Measurements from ENCODE around the gene USP9Y.
A peak's percentile ranks its signal among the peaks of the same experiment; 100 is the strongest.
"Not testable (repeated sequence)": the region's sequence is repeated elsewhere in the genome, so short reads cannot be mapped to it uniquely, and the experiment has no call there.

Gene USP9Y, protein sequence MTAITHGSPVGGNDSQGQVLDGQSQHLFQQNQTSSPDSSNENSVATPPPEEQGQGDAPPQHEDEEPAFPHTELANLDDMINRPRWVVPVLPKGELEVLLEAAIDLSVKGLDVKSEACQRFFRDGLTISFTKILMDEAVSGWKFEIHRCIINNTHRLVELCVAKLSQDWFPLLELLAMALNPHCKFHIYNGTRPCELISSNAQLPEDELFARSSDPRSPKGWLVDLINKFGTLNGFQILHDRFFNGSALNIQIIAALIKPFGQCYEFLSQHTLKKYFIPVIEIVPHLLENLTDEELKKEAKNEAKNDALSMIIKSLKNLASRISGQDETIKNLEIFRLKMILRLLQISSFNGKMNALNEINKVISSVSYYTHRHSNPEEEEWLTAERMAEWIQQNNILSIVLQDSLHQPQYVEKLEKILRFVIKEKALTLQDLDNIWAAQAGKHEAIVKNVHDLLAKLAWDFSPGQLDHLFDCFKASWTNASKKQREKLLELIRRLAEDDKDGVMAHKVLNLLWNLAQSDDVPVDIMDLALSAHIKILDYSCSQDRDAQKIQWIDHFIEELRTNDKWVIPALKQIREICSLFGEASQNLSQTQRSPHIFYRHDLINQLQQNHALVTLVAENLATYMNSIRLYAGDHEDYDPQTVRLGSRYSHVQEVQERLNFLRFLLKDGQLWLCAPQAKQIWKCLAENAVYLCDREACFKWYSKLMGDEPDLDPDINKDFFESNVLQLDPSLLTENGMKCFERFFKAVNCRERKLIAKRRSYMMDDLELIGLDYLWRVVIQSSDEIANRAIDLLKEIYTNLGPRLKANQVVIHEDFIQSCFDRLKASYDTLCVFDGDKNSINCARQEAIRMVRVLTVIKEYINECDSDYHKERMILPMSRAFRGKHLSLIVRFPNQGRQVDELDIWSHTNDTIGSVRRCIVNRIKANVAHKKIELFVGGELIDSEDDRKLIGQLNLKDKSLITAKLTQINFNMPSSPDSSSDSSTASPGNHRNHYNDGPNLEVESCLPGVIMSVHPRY (N-terminal part only)

GRCh38 chrY:12701181-12701695 lies at the start of gene USP9Y:
Gene USP9Y, plus strand, starts transcription at chrY:12701231. Its CDS starts 8,217 bp downstream, at chrY:12709448.
- no peak for DNase-seq (ENCODE audit: low read depth, low spot score)
- H3K27ac ChIP-seq: no peak within 1 kb of the TSS

DNA sequence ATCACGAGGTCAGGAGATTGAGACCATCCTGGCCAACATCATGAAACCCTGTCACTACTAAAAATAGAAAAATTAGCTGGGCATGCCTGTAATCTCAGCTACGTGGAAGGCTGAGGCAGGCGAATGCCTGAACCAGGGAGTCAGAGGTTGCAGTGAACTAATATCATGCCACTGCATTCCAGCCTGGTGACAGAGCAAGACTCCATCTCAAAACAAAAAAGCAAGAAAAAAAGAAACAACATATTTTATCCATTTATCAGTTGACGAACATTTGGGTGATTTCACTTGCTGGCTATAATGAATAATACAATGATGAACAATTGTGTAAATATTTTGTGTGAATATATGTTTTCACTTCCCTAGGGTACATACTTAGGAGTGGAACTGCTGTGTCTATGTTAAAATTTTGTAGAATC lies 49.4 kb upstream of the USP9Y start:
- peak; percentile 60 for DNase-seq (ENCODE audit: low read depth, low spot score)

GRCh38 chrY:12661745-12662681 lies 39.0 kb upstream of the USP9Y start:
- no peak for DNase-seq (ENCODE audit: low read depth, low spot score)
- peak overlapping the region; percentile 93 for H3K27ac ChIP-seq

More for the DNA sequence above, 49.4 kb upstream of the USP9Y start:
- H3K27ac ChIP-seq: peak overlapping the region; percentile 90

DNA sequence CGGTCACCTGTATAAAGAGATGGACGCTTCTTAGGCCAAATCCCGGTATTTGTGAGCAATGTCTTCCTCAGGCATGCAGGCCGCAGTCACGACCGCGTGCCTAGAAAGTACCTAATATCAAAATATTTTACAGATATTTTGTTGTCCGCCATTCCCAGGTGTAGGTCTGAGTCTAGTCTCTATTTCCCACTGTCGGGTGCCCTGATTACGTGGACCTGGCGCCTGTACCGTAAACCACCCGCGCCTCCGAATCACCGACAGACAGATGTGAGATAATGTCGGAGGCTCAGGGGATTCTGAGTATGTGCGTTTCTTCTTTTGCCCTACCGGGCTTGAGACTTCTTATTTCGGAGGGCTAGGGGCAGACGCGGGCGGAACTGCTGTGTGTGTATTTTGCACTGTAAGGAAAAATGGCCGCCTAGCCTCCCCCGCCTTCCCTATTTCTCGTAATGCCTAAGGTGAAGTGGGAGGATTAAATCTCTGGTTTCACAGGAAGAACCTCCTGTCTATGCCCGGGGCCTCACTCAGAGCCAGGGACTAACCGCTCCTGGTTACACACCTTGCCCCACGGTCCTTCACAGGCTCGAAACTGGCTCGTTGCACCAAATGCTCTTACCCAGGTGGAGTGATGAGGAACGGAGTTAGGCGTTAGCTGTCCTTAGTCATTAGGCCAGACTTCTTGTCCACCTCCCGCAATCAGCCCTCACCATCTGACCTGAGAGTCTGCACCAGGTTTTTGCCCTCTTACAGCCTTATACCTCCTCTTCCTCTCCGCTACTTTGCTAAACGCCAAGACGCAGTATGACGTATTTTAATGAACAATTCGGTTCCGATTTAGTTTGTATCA lies 38.1 kb upstream of the USP9Y start:
- peak overlapping the region; percentile 93 for H3K27ac ChIP-seq
- DNase-seq (ENCODE audit: low read depth, low spot score): no peak

DNA sequence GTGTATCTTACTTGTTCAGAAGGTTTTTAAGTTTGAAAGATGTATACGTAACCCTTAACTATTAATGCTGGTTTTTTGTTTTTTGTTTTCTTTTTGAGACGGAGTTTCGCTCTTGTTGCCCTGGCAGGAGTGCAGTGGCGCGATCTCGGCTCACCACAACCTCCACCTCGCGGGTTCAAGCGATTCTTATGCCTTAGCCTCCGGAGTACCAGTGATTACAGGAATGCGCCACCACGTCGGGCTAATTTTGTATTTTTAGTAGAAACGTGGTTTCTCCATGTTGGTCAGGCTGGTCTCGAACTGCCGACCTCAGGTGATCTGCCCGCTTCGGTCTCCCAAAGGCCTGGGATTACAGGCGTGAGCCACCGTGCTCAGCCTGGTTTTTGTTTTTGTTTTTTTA lies 37.2 kb upstream of the USP9Y start:
- not testable (repeated sequence) for DNase-seq (ENCODE audit: low read depth, low spot score)

DNA sequence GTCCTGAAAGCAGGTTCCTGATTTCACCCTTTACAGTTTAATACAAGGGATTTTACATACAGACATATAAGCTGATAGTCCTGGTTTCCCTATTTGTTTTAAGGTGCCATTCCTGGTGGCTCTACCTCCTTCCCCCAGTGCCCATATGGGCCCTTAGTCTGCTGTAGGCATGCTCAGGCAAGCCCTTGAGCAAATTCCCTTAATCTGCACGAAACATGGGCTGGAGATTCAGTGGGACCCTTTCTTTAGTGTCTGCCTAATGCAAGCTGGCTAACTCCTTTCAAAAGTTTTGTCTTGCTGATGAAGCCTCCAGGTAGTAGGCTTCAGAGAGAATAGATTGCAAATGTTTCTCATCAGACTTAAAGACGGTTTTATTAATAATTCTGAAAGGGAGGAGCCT lies 22.9 kb upstream of the USP9Y start:
- no peak for DNase-seq (ENCODE audit: low read depth, low spot score)

More for the DNA sequence above, 37.2 kb upstream of the USP9Y start:
- H3K27ac ChIP-seq: peak overlapping the region; percentile 93

GRCh38 chrY:12681535-12681934 lies 19.5 kb upstream of the USP9Y start:
- no peak overlapping the region for H3K27ac ChIP-seq
- no peak for DNase-seq (ENCODE audit: low read depth, low spot score)

More for the DNA sequence above, 22.9 kb upstream of the USP9Y start:
- no peak overlapping the region for H3K27ac ChIP-seq

DNA sequence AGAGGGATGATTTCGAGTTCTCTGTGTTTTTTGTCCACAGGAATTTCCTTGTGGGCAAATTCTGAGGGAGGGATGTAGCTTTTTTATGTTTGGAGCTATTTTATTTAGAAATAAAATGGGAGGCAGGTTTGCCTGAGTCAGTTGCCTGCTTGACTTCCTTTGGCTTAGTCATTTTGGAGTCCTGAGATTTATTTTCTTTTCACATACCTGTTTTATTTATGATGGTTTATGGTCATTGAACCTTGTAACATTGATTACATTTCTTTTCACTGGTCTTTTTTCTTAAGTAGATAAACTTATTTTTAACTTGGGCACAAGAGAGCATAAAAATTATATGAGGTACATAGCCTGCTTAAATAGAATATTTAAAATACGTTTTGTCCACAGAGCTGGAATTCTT lies 12.7 kb upstream of the USP9Y start:
- H3K27ac ChIP-seq: peak overlapping the region; percentile 46

GRCh38 chrY:12700087-12700486 lies 944 bp upstream of the USP9Y start:
- no peak overlapping the region for H3K27ac ChIP-seq
- DNase-seq (ENCODE audit: low read depth, low spot score): no peak

More for the DNA sequence above, 12.7 kb upstream of the USP9Y start:
- no peak for DNase-seq (ENCODE audit: low read depth, low spot score)

GRCh38 chrY:12702174-12702573 lies 1.1 kb downstream of the USP9Y start:
- H3K27ac ChIP-seq: no peak overlapping the region
- DNase-seq (ENCODE audit: low read depth, low spot score): no peak

- no peak overlapping the region for H3K27ac ChIP-seq
- DNase-seq (ENCODE audit: low read depth, low spot score): no peak
These were observed 9.4 kb downstream of the USP9Y start for GRCh38 chrY:12710460-12710859.

DNA sequence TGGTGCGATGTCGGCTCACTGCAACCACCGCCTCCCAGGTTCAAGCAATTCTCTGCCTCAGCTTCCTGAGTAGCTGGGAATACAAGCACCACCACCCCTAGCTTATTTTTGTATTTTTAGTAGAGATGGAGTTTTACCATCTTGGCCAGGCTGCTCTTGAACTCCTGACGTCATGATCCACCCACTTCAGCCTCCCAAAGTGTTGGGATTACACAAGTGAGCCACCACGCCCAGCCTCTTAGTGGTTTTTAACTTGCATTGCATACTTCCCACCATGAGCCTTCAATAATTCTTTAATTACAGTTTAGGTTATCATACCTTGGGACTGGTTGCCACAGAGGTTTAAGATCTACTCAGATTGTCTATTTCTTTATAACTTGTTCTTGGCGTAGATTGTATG lies 14.3 kb downstream of the USP9Y start:
- H3K27ac ChIP-seq: no peak overlapping the region
- DNase-seq (ENCODE audit: low read depth, low spot score): no peak

GRCh38 chrY:12729746-12730145 lies 28.7 kb downstream of the USP9Y start:
- DNase-seq (ENCODE audit: low read depth, low spot score): no peak
- H3K27ac ChIP-seq: no peak overlapping the region

DNA sequence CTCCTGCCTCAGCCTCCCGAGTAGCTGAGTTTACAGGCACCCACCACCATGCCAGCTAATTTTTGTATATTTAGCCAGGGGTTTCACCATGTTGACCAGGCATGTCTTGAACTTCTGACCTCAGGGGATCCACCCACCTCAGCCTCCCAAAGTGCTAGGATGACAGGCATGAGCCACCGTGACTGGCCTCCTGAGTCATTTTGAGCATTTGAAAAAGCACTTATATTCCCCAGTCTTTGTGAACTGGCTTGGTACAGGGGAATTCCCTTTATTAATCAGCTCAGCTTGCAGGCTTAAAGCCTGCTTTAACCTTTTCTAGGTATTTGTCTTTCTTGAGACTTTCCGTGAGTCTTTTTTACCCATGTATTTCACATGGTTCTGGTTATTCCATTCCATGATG lies 32.6 kb downstream of the USP9Y start:
- H3K27ac ChIP-seq: no peak overlapping the region
- peak; percentile 43 for DNase-seq (ENCODE audit: low read depth, low spot score)

- no peak for DNase-seq (ENCODE audit: low read depth, low spot score)
These were observed 33.0 kb downstream of the USP9Y start for GRCh38 chrY:12734051-12734450.

GRCh38 chrY:12741414-12741813 lies 40.4 kb downstream of the USP9Y start:
- no peak overlapping the region for H3K27ac ChIP-seq
- no peak for DNase-seq (ENCODE audit: low read depth, low spot score)

More at GRCh38 chrY:12734051-12734450, 33.0 kb downstream of the USP9Y start:
- H3K27ac ChIP-seq: no peak overlapping the region

- no peak overlapping the region for H3K27ac ChIP-seq
- no peak for DNase-seq (ENCODE audit: low read depth, low spot score)
These were observed 41.7 kb downstream of the USP9Y start for GRCh38 chrY:12742725-12743124.

- no peak for DNase-seq (ENCODE audit: low read depth, low spot score)
- H3K27ac ChIP-seq: no peak overlapping the region
These were observed 43.1 kb downstream of the USP9Y start for GRCh38 chrY:12744091-12744490.

GRCh38 chrY:12749293-12749692 lies 48.3 kb downstream of the USP9Y start:
- DNase-seq (ENCODE audit: low read depth, low spot score): no peak
- no peak overlapping the region for H3K27ac ChIP-seq

Data from epithelial cell of prostate (primary cell).